Measurements from ENCODE around the gene DUSP22.
A peak's percentile ranks its signal among the peaks of the same experiment; 100 is the strongest.
"Not testable (repeated sequence)": the region's sequence is repeated elsewhere in the genome, so short reads cannot be mapped to it uniquely, and the experiment has no call there.

The DUSP22 gene

DNA sequence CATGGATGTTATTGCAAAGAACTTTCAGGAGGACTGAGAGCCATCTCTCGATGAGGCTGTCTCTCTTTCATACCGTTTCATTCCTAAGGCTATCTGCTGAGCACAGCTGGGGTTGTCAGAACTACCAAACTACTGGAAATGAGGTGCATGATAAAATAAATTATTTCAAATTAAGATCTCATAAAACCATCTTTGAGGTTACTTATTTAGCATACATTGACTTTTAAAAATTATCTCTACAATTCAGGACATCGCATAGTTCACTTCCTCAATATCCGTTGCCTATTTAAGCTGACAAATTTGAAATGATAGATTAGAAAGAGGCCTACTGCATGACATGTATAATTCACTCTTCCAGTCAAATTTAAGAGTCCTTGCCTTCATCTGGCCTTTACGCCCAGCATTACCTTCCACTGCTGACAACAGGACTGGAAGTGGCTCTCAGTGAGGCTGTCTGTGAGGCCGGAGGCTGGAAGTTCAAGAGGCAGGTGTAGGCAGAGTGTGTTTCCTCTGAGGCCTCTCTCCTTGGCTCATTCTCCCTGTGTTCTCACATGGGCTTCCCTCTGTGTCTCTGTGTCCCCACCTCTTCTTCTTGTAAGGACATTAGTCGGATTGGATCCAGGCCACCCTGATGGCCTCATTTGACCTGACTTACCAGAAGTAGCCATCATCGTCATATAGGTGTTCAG, 12.8 kb upstream of the DUSP22 start:
- no peak for DNase-seq (ENCODE audit: low read depth in 2 of 2)

GRCh38 chr6:280775-281468, 11.4 kb upstream of the DUSP22 start:
- DNase-seq (ENCODE audit: low read depth in 2 of 2), result no peak

GRCh38 chr6:281469-282103, 10.7 kb upstream of the DUSP22 start:
- no peak for DNase-seq (ENCODE audit: low read depth in 2 of 2)

GRCh38 chr6:282177-282866, 10.0 kb upstream of the DUSP22 start:
- DNase-seq (ENCODE audit: low read depth in 2 of 2), result no peak

DNA sequence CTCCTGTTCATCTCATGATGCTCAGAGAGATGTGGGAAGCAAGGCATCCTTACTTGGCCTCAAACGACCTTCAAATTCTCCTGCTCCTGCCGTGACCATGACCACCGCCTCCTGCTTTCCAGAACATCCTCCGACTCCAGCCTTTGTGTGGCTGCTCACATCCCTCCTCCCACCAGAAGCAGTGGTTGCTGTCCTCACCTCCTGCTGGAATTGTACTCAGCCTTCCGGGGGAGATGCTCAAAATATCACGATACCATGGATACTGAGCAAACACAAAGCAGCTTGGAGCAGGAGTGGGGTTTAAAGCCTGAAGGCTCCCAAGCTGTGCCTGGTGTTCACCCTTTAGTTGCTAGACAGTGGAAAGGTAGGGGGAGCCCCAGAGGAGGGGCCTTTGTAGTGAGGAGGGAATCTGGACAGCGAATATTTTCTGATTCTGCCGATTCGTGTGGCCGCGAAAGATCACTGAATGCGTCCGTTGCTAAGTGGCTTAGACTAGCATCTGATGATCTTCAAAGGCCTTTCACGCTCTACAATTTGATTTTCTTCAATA, 9.3 kb upstream of the DUSP22 start:
- DNase-seq (ENCODE audit: low read depth in 2 of 2), result no peak

DNA sequence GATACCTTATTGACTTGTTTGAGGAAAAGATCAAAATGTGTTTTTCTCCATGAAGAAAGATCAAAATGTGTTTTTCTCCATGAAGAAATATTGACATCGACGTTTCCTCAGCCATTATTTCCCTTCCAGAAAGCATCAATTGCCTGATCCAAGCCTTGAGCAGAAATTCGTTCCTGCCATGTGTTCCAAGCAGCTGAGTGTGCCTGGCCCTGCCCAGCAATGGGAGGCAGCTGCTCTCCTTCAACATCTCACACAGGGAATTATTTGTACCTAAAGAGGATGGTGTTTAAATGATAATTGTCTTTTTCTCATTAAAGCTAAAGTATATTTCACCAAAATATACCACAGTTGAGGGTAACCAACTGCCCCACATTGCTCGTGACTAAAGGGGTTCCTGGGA, 7.8 kb upstream of the DUSP22 start:
- DNase-seq (ENCODE audit: low read depth in 2 of 2), result no peak

GRCh38 chr6:285030-285771, 7.1 kb upstream of the DUSP22 start:
- DNase-seq (ENCODE audit: low read depth in 2 of 2), result no peak

- DNase-seq (ENCODE audit: low read depth in 2 of 2), result not testable (repeated sequence)
These were observed 6.4 kb upstream of the DUSP22 start for GRCh38 chr6:285902-286301.

GRCh38 chr6:286681-287488, 5.4 kb upstream of the DUSP22 start:
- DNase-seq (ENCODE audit: low read depth in 2 of 2), result no peak

DNA sequence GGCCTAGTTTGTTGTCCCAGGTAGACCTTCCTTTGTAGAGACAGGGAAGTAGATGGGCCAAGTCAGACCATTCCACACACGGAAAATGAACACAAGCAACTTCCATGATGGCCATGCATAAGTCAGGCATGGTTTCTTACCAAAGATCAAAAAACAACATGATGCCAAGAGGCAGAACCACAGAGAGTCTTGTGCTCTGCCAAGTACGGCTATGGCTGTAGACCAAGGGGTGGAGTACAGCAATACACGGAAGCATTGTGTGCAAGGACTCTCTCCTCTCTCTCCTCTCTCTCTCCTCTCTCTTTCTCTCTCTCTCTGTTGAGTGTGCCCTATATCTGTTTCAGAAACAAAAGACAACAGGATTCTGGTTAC, 4.8 kb upstream of the DUSP22 start:
- no peak for DNase-seq (ENCODE audit: low read depth in 2 of 2)

GRCh38 chr6:288866-289265, 3.4 kb upstream of the DUSP22 start:
- DNase-seq (ENCODE audit: low read depth in 2 of 2), result no peak

- no peak for DNase-seq (ENCODE audit: low read depth in 2 of 2)
These were observed 2.0 kb upstream of the DUSP22 start for GRCh38 chr6:290111-290922.

DNA sequence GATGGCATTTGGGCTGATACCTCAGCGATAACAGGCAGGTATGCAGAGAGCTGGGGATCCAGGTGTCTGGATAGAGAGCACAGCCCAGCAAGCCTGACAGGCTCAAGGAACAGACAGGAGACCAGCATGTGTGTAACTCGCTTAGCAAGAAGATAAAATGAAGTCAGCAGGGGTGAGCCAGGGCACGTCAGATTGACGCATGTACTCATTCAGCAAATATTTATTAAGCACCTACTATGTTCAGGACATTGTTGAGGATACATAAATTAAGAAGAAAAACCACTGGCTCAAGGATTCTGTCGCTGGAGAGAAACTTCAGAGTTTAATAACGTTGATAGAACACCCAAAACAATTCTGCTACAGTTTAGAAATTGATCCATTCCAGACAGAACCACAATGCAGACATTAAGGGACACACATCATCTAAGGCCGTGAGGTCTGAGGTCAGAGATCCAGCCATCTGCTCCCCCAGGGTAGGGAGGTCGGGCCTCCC, 1.0 kb upstream of the DUSP22 start:
- no peak for DNase-seq (ENCODE audit: low read depth in 2 of 2)

DNA sequence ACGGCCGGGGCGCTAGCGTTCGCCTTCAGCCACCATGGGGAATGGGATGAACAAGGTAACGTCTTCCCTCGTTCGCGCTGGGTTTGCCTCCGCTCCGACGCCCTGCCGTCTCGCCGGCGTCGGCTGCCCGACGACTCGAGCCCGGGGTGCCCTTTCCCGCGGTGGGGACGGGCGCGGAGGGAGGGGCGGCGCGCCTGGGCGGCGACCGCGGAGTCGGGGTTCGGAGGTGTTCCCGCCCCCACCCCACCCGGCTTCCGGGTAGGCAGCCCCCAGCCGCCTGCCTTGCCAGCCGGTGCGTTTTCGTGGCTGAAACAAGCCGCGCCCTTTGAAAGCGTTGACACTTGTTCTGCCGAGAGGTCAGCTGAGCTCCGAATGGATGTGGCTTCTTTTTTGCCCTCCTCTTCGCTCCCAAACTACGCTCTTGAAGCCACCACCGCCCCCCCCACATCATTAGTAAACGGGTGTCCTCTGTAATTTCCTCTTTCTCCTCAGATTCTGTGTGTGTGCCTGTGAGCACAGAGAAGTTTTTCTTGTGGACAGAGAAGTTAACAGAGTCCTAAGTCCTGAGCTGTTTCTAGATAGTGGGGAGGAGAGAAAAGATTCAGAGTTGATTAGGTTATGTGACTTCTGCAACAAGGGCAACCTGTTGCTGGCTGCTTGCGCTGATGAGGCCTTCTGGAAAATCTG, 362 bp downstream of the DUSP22 start:
- peak; percentile 64 to 69 for DNase-seq (ENCODE audit: low read depth in 2 of 2)

DNA sequence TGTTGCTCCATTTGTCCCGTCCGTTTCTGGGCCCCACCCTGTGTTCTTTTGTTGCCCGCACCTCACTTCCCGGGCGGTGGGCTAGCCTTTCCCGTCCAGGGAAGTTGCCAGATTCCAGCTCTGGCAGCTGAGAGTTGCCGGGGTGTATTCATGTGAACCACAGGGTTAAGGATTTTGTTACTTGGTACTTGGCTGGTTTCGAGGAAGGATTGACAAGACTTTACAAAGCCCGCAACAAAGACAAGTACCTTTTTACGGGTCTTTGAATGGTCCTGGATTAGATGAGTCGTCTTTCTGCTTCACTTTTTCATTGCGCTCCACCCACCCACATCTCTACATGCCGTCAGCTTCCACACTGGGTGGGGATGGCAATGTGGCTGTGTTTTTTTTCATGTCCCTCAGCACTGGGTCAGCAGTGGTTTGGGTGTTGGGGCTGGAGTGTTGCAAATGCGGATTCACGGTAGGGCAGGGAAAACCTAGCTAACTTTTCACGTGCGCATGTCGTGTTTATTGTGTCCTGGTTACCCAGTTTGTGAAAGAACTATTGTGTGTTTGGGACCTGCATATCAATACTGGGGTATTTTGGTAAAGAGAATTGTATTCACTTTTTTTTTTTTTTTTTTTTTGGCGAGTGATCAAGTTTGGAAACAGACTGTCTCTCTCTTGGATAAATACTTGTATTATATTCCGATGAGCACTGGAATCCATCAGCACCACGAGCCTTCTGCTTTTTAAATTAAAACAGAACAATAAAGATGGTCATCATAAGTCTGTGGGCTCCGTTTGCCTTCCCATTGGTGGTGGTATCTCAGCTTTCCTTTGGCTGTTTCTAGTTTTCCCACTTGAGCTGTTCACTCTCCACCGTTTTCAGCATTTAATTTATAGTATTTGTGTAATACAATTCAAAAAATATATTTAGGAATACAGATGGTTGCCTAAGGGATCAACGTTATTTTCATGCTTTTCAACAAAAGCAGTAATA, 1.2 kb downstream of the DUSP22 start:
- peak in 1 of 2 donors; percentile 19 for DNase-seq (ENCODE audit: low read depth in 2 of 2)

GRCh38 chr6:294656-295565, 2.6 kb downstream of the DUSP22 start:
- no peak for DNase-seq (ENCODE audit: low read depth in 2 of 2)

Data from stimulated activated CD8-positive, alpha-beta memory T cell treated with anti-CD3 and anti-CD28 coated beads, Interleukin-2, amount 100 ng/mL, for 1 hour (primary cell).